HG02759 (cell line): Measurements from ENCODE around the gene SMCO4.
"Not testable (repeated sequence)": the region's sequence is repeated elsewhere in the genome, so short reads cannot be mapped to it uniquely, and the experiment has no call there.

ENCODE experiments used
- ATAC-seq: cut with Tn5 transposase; IDR thresholded peaks from one replicate; pipeline ENCODE4 v1.9.1; 2021; ENCODE audit warnings: mild to moderate bottlenecking, moderate library complexity; ENCODE audit not compliant: unreplicated experiment

The SMCO4 gene

DNA sequence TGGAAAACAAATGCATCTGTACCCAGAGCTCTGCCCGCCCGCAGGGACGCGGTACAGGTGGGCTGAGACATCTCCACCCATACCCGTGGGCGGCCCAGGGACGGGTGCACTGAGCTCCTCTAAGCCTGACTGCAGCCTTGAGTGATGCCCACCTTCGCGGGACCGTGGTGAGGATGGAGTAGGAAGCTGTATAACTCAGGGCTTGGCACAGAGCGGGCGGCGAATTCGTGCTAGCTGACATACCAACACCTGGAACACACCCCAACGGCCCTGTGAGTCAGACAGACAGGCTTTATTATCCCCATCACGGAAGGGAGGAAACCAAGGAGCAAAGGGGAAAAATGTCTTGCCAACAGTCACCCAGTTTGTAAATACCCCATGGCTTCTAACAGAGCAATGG is 61.9 kb downstream of the SMCO4 start:
- no peak for ATAC-seq

DNA sequence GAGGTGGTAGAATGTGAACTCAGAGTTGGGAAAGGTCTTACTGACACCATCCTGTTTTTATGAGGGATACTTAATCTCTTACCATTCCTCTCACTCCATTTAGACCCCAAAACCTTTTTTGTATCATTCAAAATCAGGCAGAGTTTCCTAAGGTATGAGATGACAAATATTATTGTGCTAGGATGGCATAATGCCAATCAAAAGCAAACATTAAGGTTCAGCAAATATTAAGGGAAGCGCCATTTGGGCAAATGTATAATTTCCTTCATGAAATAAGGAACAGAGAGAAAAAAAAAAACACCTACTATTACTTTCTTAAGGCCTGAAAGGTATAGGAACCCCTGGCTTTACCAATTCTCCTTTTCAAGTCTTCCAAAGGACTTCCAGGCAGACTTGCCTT is 62.4 kb downstream of the SMCO4 start:
- no peak for ATAC-seq

DNA sequence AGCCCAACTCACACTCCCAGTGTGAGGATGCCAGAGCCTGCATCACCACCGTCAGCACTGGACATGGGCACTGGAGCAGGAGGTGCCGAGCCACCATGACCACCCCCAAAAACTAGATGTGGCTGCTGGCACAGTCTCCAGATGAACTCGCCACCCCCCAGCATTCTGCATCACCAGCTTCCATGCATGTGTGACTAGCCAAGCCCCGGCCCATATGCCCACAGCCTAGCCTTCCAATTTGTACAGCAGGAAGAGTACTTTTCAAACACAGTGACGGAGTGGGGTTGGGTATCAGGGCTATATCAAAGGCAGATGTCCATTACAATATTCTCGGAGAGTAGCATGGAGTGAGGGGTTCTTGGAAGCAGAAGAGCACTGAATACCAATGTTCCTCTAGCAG is 62.9 kb downstream of the SMCO4 start:
- ATAC-seq, result no peak

DNA sequence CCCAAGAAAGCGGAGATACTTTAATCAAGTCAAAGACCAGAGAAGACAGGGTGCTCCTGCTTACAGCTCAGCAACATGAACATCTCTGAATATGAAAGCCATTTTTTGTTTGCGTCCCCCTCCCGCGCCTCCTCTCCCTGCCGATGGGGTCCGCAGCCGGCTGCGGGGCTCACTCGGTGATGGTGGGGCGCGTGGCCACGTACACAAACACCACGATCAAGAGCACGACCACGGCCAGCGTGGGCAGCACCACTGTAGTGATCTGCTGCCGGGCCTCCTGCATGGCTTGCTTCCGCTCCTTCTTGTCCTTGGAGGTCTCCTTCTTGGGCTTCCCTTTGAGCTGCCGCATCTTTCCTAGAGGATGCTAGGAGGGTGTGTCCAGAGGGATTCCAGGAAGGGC is 64.3 kb downstream of the SMCO4 start:
- ATAC-seq, result no peak

DNA sequence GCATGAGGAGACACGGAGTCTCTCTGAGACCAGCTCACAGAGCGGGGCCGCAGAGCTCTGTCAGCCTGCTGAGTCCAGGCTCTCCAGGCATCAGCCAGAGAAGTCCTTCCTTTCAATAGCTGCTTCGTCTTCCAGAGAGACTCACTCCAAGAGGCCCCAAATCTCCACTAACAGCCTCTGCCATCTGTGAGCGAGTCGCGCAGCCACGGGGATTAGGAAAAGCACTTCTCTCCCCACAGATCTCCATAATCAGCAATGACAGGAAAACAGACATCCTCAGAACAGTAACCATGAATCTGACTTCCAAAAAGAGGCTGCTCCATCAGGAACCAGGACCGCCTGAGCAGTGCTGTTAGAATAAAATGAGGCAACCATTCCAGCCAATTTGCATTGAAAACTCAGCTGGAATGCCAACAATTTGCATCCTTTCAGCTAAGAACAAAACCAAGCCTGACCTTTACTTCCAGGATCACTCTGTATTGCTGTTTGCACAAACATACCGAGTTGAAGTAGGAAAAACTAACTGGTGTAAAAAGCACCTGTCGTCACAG is 65.4 kb downstream of the SMCO4 start:
- no peak for ATAC-seq

DNA sequence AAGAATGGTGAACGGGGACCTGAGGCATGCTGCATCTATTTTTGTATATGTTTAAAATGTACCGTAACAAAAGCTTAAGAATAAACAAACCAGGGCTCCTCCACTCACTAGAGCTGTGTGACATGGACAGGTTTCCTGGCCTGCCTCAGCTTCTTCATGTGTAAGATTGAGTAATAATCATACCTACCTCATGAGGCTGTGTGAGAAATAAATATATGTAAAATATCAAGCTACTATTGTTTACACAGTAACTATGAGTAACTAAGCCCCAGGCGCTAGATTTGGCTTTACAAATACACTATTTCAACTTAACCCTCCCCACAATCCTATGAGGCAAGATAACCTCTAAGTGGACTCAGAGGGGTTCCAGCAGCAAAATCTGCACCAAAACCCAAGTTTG is 66.4 kb downstream of the SMCO4 start:
- no peak for ATAC-seq

DNA sequence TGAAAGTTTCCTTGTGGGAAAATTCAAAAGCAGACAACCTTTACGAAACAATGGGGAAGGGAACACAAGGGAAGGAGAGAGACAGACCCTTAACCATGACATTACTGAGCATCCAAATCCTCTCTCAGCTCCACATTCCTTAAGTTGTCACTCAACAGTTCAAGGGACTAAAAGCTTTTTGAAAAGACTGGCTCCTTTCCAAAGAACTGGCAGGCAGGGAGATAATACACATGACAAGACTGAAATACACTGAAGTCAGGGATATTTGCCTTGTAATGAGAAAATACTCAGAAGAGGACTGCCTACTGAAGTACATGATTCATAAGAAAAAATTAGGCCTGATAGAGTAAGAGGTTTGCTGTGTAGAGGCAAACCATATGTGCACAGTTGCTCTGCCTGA is 69.1 kb downstream of the SMCO4 start:
- no peak for ATAC-seq

DNA sequence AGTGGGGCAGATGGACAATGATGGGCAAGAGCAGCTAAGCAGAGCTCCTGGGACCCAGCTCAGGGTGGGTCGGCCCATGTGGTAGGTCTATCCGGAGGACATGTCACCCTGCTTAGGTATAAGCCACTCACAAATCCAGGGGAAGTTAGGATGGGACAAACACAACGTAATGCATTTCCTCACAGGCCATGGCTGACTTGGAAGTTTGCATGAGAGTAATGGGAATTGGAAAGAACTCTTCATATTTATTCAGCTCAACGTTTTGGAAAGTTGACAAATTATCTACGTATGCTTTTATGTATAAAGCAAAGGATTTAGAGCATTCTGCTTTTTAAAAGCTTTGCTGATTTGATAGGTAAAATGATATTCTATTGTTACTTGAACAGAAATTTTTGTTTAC is 74.9 kb downstream of the SMCO4 start:
- no peak for ATAC-seq

DNA sequence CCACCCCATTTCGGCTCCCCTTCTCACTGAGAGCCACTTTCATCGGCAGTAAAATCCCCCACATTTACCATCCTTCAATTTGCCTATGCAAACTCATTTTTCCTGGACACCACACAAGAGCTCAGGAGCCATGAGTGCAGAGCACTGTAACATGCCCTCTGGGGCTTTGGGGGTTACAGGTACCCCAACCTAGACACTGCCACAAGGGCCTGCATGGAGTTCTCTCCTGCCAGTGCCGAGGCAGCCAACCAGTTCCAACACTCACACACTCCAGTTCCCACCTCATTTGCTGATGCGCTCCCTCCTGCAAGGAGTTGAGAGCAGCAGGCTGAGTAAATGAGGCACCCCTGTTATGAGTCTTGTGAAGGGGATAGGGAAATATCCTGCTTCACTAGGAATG is 76.1 kb downstream of the SMCO4 start:
- no peak for ATAC-seq

DNA sequence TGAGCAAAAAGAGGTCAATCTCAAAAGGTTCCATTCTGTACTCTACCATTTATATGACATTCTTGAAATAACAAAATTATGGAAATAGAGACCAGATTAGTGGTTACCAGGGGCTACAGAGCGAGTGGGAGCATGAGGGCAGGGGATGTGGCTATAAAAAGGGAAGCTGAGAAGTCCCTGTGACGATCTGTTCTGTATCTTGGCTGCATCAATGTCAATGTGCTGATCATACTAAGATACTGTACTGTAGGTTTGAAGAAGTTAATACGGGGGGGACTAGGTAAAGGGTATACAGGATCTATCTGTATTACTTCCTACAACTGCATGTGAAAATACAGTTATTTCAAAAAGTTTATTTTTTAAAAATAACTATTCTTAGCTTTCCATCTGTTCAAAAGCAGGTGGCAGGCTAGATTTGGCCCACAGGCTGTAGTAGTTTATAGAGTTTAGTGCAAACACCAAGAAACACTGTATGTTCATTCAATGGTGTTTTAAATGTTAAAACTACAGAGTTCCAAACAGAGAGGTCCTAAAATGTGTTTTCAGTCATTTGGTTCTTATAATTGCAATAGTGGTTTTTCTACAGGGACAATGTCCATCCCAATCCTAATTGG is 78.2 kb downstream of the SMCO4 start:
- ATAC-seq, result no peak

DNA sequence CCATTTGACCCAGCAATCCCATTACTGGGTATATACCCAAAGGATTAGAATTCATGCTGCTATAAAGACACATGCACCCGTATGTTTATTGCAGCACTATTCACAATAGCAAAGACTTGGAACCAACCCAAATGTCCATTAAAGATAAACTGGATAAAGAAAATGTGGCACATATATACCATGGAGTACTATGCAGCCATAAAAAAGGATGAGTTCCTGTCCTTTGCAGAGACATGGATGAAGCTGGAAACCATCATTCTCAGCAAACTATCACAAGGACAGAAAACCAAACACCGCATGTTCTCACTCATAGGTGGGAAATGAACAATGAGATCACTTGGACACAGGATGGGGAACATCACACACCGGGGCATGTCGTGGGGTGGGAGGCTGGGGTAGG is 79.5 kb downstream of the SMCO4 start:
- not testable (repeated sequence) for ATAC-seq

DNA sequence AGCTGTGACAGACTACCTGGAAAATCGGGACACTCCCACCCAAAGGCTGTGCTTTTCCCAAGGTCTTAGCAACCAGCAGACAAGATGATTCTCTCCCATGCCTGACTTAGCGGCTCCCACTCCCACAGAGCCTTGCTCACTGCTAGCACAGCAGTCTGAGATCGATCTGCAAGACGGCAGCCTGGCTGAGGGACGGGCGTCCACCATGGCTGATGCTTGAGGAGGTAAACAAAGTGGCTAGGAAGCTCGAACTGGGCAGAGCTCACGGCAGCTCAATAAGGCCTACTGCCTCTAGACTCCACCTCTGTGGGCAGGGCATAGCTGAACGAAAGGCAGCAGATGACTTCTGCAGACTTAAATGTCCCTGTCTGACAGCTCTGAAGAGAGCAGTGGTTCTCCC is 84.9 kb downstream of the SMCO4 start:
- no peak for ATAC-seq

DNA sequence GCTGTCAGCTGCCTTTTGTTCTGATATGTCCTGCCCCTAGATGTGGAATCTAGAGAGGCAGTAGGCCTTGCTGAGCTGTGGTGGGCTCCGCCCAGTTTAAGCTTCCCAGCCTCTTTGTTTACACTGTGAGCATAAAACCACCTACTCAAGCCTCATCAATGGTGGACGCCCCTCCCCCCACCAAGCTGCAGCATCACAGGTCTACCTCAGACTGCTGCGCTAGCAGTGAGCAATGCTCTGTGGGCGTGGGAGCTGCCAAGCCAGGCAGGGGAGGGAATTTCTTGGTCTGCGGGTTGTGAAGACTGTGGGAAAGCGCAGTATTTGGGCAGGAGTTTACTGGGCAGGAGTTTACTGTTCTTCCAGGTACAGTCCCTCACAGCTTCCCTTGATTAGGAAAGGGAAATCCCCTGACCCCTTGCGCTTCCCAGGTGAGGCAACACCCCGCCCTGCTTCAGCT is 98.5 kb downstream of the SMCO4 start:
- no peak for ATAC-seq

DNA sequence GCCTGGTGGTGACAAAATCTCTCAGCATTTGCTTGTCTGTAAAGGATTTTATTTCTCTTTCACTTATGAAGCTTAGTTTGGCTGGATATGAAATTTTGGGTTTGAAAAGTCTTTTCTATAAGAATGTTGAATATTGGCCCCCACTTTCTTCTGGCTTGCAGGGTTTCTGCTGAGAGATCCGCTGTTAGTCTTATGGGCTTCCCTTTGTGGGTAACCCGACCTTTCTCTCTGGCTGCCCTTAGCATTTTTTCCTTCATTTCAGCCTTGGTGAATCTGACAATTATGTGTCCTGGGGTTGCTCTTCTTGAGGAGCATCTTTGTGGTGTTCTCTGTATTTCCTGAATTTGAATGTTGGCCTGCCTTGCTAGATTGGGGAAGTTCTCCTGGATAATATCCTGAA is 100.0 kb downstream of the SMCO4 start:
- not testable (repeated sequence) for ATAC-seq

DNA sequence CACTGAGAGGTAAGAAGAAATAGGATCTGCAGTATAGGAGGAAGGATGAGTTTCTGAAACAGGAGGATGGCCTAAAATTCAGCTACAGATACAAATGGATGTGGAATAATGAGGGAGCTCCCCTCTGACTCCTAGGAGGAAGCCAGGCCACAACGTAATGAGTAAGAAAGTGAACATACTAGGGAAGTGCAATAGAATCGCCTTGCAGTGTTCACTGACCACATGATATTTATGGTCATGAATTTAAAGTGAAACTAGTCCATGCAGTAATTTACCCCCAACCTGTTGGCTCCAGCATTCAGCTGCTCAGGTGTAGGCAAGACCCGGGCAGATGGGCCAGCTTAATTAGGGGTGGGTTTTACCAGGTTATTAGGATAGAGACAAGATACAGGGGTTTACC is 110.9 kb downstream of the SMCO4 start:
- ATAC-seq, result no peak
